ELF-1 (cell line): ENCODE measurements around the gene TRPM3.

Experiments
- DNase-seq: peaks from one replicate; pipeline ENCODE4 v3.0.0-alpha.2; 2016; ENCODE audit warnings: low read depth, low spot score

Gene TRPM3

GRCh38 chr9:71121275-71122021 is at the start of gene TRPM3:
TSS of gene TRPM3 (minus strand) at chr9:71121621. CDS start at chr9:71121354, 267 bp downstream.
- DNase-seq = peak; percentile 59

DNA sequence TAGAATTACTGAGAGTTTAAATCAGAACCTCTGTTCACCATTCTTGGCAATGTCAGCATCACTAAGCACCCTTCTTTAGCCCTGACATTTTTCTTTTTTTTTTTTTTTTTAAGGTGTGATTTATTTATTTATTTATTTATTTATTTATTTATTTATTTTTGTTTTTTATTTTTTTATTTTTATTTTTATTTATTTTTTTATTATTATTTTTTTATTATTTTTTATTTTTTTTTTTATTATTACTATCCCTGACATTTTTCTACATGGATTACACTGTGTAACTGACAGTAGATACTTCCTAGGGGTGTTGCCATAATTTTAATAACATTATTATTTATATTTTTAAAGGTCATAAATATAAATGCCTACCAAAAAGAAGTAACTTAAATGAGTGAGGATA is 47.0 kb upstream of the TRPM3 start:
- DNase-seq = no peak

DNA sequence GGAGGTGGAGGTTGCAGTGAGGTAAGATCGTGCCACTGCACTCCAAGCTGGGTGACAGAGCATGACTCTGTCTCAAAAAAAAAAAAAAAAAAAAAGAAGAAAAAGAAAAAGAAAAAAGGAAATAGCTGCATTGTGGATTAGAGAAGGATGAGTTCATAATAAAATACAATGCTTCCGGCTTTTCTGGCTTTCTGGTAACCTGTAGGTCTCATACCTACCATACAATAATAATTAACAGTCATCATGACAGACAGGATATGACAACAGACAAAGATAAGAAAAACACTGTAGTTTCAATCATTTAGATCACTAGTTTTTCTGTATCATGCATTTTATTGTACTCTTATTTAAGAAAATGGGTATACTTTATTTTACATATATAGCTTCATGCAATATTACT is 40.7 kb upstream of the TRPM3 start:
- no peak for DNase-seq

DNA sequence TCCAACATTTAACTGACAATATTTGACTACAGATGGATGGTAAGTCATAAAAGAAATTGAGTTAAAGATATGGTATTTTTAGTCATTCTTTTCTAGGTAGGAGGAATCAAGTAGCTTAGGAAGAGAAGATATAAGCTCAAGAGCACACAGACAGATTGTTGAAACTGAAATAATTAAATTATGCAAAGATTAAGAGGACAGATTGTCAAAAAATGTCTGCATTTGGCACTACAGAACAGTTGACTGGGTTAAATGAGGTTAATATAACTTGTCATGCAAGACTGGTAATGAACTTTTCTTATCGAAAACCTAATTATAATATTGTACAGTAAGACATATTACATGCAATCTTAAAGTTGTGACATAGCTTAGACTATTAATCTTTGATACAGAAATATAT is 36.3 kb upstream of the TRPM3 start:
- DNase-seq = no peak

DNA sequence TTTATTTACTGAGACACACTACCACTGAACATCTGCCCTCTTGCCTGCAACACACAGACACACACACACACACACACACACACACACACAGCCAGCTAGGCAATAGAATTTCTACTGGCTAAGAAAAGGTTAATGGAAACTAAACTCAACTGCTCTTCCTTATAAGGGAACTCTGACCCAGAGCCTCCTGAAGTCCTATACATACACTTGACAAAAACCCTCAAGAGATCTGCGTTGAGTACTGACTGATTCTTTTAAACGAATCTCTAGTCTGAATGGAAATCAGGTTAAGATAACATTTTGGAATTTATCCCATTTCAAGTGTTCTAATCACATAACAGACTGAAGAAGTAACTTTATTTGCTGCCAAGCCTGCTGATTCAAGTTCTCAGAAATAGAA is 25.9 kb upstream of the TRPM3 start:
- DNase-seq = no peak

DNA sequence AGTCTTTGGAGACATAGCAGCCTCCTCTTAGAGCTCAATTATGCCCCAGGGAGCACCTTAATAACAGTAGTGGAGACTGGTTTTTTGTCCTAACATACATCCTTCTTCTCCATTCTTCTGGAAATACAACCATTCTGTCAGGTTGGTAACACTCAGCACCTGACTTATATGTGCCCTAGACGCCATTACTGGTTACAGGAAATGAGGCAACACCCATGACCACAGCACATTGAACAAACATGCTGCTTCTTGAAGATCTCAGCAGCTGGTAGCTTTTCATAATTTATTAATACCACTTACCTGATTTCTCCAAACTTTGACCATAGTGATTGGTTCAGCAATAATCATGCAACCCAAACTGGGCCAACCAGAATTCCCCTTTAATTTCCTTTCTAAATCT is 25.1 kb upstream of the TRPM3 start:
- DNase-seq = no peak

DNA sequence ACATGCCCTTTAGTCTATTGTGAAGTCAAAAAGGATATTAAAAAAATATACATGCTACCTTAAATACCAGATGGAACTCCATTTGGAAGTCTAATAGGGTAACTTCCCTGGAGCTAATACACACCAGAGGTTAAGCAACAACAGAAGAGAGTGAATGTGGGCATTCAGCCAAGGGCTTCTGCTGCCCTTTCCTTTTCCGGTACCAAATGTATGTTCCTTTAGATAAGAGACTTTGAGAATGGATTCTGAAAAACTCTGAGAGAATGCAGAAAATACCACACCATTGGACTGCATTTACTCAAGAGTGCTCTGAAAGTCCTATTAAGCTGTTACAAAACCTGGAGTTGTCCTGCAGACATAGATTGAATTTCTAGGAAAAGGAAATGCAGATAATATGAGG is 23.8 kb upstream of the TRPM3 start:
- no peak for DNase-seq

DNA sequence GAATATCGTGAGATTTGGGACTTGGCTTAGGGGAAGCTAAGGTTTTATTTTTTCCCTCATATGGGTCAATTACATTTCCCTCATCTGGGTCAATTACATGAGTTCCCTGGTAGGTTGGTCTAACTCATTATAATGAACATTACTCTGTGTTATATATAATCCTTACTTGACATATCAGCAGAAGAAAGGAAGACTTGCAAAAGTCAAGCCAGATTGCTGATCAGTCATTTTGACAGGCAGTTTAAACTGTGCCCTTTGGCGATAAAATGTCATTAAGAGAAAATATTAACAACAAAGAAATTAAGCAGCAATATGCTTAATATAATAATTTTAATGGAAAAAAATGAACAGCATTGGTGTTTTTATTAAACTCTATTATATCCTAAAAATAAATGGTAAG is 23.1 kb upstream of the TRPM3 start:
- no peak for DNase-seq

DNA sequence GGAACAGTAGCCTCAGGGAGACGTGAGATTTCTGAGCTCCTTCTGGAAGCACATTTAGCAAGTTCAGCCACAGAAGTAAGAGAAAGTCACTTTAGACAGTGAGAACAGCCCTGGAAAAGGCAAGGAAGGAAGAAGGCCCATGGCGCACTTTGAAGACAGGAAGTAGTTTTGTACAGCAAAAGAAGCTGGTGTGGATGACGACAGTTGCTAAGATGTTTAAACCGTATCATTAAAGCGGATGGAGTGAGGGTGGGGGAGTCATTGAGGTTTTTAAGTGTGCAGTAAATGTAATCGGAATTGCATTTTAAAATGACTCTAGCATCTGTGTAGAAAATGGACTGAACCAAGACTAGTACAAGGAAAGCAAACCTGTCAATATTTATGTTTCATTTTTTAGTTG is 15.3 kb upstream of the TRPM3 start:
- peak; percentile 19 for DNase-seq

DNA sequence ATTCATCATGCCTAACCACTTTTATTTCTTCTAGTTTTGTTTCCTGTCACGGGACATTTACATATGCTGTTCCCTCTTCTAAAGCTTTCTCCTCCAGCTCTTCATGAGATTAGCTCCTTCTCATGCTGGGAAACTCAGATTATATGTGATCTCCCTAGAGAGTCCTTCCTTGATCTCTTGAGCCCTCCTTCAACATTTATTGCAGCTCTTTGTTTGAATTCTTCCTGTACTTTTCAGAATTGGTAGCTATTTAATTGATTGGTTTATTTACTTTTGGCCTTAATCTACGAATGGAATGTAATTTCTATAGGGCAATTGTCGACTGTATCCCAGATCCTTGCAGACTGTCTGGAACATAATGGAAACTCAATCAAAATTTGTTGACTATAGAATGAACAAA is 9.7 kb upstream of the TRPM3 start:
- no peak for DNase-seq

- no peak for DNase-seq
Measured at GRCh38 chr9:71130521-71130920, 9.1 kb upstream of the TRPM3 start.

DNA sequence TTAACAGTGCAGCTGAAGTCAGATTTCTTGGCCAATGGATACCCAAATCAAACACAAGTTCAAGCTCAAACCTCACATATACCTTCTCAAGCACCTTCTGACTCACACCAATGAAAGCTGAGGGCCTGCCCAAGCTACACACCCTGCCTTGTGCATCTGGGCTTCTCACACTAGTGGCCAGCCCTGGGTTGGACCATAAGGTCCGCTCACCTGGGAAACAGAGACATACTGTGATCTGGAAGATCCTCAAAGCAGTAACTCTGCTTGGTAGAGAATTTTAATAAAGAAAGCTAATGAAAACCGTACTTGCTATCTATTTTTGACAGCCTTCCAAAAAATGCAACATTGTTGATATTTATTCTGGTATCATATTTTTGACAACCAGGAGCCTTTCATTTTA is 7.4 kb upstream of the TRPM3 start:
- no peak for DNase-seq

DNA sequence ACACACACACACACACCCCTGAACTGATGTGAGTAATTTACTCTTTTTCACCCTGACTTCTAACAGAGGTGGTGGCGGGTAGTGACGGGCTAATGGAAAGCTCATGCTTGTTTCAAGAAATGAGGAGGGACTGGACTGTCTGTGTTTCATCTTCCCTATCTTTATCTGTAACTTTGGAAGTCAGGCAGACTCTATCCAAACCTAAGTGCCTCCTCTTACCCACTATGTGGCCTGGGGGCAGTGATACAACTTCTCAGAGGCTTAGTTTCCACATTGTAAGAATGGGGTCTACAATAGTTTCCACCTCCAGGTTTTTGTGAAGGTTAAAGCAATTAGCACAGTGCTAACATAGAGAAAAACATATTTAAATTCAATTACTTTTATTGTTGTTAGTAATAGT is 5.9 kb upstream of the TRPM3 start:
- no peak for DNase-seq

DNA sequence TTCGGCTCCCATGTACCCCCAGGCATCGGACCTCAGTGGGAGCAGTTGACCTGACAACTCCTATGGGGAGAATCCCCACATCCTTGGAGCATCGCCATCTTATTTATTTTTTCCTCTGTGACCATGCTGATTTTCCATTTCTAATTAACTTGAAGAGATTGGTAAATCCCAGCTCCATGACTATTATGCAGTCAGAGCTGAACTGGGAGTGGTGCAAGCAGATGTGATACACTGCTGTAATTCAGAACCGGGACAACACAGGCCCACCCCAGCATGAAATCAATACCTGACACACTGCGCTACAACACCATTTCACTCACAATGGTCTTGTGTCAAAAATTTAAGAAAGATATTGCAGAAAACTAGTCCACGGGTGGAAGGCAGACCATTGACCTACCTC is 1.0 kb upstream of the TRPM3 start:
- no peak for DNase-seq

DNA sequence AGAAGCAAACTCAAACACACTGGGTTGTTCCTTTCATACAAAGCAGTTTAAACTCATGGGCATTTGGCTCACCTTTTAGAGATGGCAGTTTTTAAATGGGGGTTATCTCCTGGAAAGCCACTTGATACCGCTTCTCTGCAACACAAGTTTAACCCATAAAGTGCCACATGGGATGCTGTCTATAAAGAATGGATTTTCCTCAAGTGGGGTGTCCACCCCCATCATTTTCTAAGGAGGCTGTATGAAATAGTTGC is 528 bp upstream of the TRPM3 start:
- DNase-seq = no peak

GRCh38 chr9:71120501-71121247 is 747 bp downstream of the TRPM3 start:
- peak; percentile 47 for DNase-seq

DNA sequence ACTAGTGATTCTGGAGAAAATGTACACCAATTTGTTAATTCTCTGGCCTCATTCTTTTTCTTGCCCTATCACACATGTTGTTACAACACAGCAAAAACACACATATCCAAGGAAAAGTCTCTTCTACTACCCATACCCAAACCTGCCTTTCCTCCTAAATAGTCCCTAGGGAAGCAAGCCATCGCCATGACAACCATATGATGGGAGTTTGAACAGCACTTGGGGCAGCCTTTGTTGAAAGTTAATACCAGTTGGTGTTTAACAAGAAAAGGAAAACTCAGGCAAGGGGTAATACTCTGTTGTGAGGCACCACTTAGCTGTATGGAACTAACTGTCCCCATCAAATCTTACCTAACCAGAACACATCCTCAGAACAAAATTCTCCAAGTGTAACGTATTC is 1.7 kb downstream of the TRPM3 start:
- DNase-seq = peak; percentile 6

DNA sequence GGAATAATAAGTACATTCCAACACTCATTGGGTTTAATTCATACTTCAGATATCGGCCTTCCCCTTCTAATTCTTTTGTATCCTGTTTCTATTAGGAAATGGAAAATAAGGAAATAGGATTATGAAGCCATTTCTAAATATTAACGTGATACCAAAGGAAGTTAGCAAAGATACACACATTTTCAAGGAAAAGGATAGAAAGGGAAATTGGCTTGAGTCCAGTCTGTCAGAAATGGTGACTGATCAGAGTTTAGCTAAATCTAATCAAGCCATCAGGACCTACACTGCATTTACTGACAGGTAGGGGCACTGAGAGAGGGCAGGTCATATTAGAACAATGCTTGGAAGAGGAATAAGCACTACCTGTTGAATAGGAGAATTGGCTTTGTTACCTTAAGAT is 3.1 kb downstream of the TRPM3 start:
- DNase-seq = no peak

- peak; percentile 4 for DNase-seq
Measured at GRCh38 chr9:71115448-71115975, 5.9 kb downstream of the TRPM3 start.

- DNase-seq = no peak
Measured at GRCh38 chr9:71112866-71113265, 8.6 kb downstream of the TRPM3 start.

DNA sequence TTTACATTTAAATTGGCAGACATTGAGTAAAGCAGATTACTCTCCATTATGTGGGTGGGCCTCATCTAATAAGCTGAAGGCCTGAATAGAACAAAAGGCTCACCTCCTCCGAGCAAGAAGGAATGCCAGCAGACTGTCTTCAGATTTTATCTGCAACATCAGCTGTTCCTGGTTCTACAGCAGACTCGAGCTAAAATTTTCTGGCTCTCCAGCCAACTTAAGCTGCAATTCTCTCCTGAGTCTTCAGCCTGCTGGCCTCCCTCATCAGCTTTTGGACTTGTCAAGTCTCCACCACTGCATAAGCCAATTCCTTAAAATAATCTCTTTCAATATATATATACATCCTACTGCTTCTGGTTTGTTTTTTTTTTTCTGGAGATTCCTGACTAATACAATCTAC is 12.5 kb downstream of the TRPM3 start:
- no peak for DNase-seq

GRCh38 chr9:71106992-71107391 is 14.4 kb downstream of the TRPM3 start:
- DNase-seq = no peak

DNA sequence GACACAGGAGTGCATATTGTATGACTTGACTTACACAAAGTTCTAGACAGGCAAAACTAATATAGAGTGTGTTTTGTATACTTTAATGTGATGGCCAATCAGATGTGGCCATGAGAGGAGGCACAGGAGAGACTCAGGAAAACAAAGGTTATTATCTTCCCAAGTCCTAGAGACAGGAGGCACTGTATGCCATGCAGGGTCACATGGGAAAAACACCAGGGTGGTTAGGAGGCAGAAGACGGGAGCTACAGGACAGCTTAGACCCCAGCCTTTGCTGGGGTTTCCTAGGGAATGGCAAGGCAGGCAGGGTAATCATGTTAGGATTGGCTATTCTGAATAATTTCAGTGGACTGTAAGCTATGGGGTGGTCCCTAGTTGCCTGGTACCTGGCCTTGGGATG is 16.2 kb downstream of the TRPM3 start:
- no peak for DNase-seq
